CD14-positive monocyte (primary cell): ENCODE measurements around the gene NEBL. TPM values are rescaled to one million over a fixed set of nuclear protein-coding genes. Genes with fewer than 3 reads are reported as not detected.

Experiments
- DNase-seq, 3 donors: peaks; one replicate each; pipeline ENCODE4 v3.0.0-alpha.2; 2011 to 2022
- H2AFZ ChIP-seq: 2 replicates; pipeline ENCODE4 v1.6.0; 2012; ENCODE audit warnings: mild to moderate bottlenecking, low read depth, low read length, inconsistent platforms; ENCODE audit not compliant: insufficient read depth, poor library complexity, severe bottlenecking
- H3K27ac ChIP-seq, 2 donors: 1 replicate in 1 of 2; 2 replicates in 1 of 2; pipeline ENCODE4 v1.5.1; 2012 to 2013; ENCODE audit warnings: low read length in 2 of 2, control low read depth in 1 of 2, inconsistent platforms in 1 of 2, low read depth in 1 of 2, mild to moderate bottlenecking in 1 of 2
- H3K27me3 ChIP-seq, 2 donors: one replicate each; pipeline versions ENCODE4 v1.6.0 to v1.6.1; 2011 to 2013; ENCODE audit warnings: low read length in 2 of 2; ENCODE audit not compliant: control insufficient read depth in 2 of 2, insufficient read depth in 2 of 2
- H3K36me3 ChIP-seq, 2 donors: replicated peaks in 1 of 2; 1 replicate in 1 of 2; 2 replicates in 1 of 2; pipeline versions ENCODE4 v1.5.1 to v1.6.1; 2012 to 2013; ENCODE audit warnings: low read length in 2 of 2, control low read depth in 1 of 2, inconsistent platforms in 1 of 2, mild to moderate bottlenecking in 1 of 2; ENCODE audit not compliant: insufficient read depth in 2 of 2, control insufficient read depth in 1 of 2
- H3K4me1 ChIP-seq, 2 donors: 1 replicate in 1 of 2; 2 replicates in 1 of 2; pipeline versions ENCODE4 v1.5.1 to v1.6.1; 2012 to 2013; ENCODE audit warnings: low read length in 2 of 2, control low read depth in 1 of 2, inconsistent platforms in 1 of 2, mild to moderate bottlenecking in 1 of 2, moderate library complexity in 1 of 2; ENCODE audit not compliant: insufficient read depth in 2 of 2, control insufficient read depth in 1 of 2
- H3K4me2 ChIP-seq: replicated peaks from 2 replicates; pipeline ENCODE3; 2012; ENCODE audit warnings: low read length, moderate library complexity, mild to moderate bottlenecking; ENCODE audit not compliant: poor library complexity, severe bottlenecking; ENCODE audit errors: extremely low read depth
- H3K4me3 ChIP-seq, 3 experiments: fragments of 200-600 bp in 1 of 3; sonication (generic) in 1 of 3; replicated peaks in 1 of 3; 1 replicate in 2 of 3; 2 replicates in 1 of 3; pipeline ENCODE4 v1.5.1; 2011 to 2013; ENCODE audit warnings: low read length in 3 of 3, mild to moderate bottlenecking in 3 of 3, control low read depth in 2 of 3, low read depth in 2 of 3, inconsistent platforms in 1 of 3, moderate library complexity in 1 of 3
- H3K79me2 ChIP-seq: 2 replicates; pipeline ENCODE4 v1.6.0; 2012; ENCODE audit warnings: mild to moderate bottlenecking, control low read depth, inconsistent platforms, low read length, moderate library complexity; ENCODE audit not compliant: insufficient read depth
- H3K9ac ChIP-seq: 2 replicates; pipeline ENCODE4 v1.6.0; 2017; ENCODE audit warnings: low read length, mild to moderate bottlenecking; ENCODE audit not compliant: insufficient read depth, poor library complexity, severe bottlenecking
- H3K9me3 ChIP-seq, 2 donors: replicated peaks in 1 of 2; 1 replicate in 1 of 2; 2 replicates in 1 of 2; pipeline versions ENCODE4 v1.5.1 to v1.6.1; 2012 to 2013; ENCODE audit warnings: low read length in 2 of 2, control low read depth in 1 of 2; ENCODE audit not compliant: control insufficient read depth in 1 of 2, insufficient read depth in 1 of 2
- H4K20me1 ChIP-seq: 2 replicates; pipeline ENCODE4 v1.6.0; 2012; ENCODE audit warnings: mild to moderate bottlenecking, low read length, control low read depth, moderate library complexity; ENCODE audit not compliant: insufficient read depth
- H3K27ac Mint-ChIP-seq, 7 donors: one replicate each; pipeline ENCODE4 v1.8.0; 2020; ENCODE audit warnings: mild to moderate bottlenecking in 7 of 7, mixed read lengths in 7 of 7, moderate library complexity in 6 of 7, inconsistent platforms in 2 of 7
- H3K27me3 Mint-ChIP-seq, 3 donors: one replicate each; pipeline ENCODE4 v1.8.0; 2021 to 2022; ENCODE audit warnings: low read depth in 3 of 3, mild to moderate bottlenecking in 3 of 3, mixed read lengths in 3 of 3, moderate library complexity in 3 of 3, inconsistent platforms in 1 of 3
- H3K36me3 Mint-ChIP-seq, 2 donors: one replicate each; pipeline ENCODE4 v1.8.0; 2020; ENCODE audit warnings: mixed read lengths in 2 of 2, inconsistent platforms in 1 of 2, mild to moderate bottlenecking in 1 of 2
- H3K4me1 Mint-ChIP-seq: one replicate; pipeline ENCODE4 v1.8.0; 2020; ENCODE audit warnings: mild to moderate bottlenecking, mixed read lengths
- H3K4me3 Mint-ChIP-seq, 2 donors: one replicate each; pipeline ENCODE4 v1.8.0; 2020; ENCODE audit warnings: mild to moderate bottlenecking in 2 of 2, mixed read lengths in 2 of 2, moderate library complexity in 1 of 2
- H3K9me3 Mint-ChIP-seq, 7 donors: one replicate each; pipeline ENCODE4 v1.8.0; 2020 to 2022; ENCODE audit warnings: mixed read lengths in 7 of 7, mild to moderate bottlenecking in 6 of 7, moderate library complexity in 6 of 7, inconsistent platforms in 2 of 7
- CTCF ChIP-seq: fragments of 200-600 bp; IDR thresholded peaks from one replicate; pipeline ENCODE4 v1.8.0; 2022; ENCODE audit warnings: antibody characterized with exemption, mild to moderate bottlenecking
- WGBS: methylation state at CpG from one replicate; pipeline ENCODE4 v1.1.5; 2013; ENCODE audit warnings: missing lambda C conversion rate; ENCODE audit not compliant: insufficient coverage; 5-methylcytosine and 5-hydroxymethylcytosine counted together
- intact Hi-C, 2 donors: fragments of 100-400 bp; cut with micrococcal nuclease; formaldehyde crosslinking; loops; one replicate each; pipeline versions ENCODE4 v1.15.0 to v1.15.1; 2023
- polyA plus RNA-seq, 3 donors: library from polyadenylated mRNA; depleted of rRNA in 1 of 3; unstranded in 2 of 3; stranded (reverse) in 1 of 3; fragments of 300-500 nt in 2 of 3; fragments of >200 nt in 1 of 3; fragmentation: Illumina TruSeq in 2 of 3; gene quantifications; 1 replicate in 2 of 3; 2 replicates in 1 of 3; pipeline ENCODE4 v1.2.3, GENCODE V29; 2012 to 2021

The NEBL gene
- polyA plus RNA-seq, 3 donors = 9.7 TPM; not detected in 2

- Histone ChIP-seq H3K27me3 (no peaks in the 10 kb centered on the region), H3K4me1 (no peaks in the 10 kb centered on the region), H3K9ac (no peak overlapping the region), H2AFZ (no peak overlapping the region), H3K9me3 (no peaks in the 10 kb centered on the region), H3K27ac (no peak overlapping the region), H3K4me3 (no peak overlapping the region), H3K36me3 (no peaks in the 10 kb centered on the region), H3K4me2 (no peak overlapping the region), H3K79me2 (no peaks in the 10 kb centered on the region), H4K20me1 (no peaks in the 10 kb centered on the region)
- Mint-ChIP-seq H3K27ac (peak overlapping the region in 1 of 7 donors; percentile 70), H3K4me1 (peaks cover 8% of the 10 kb centered on the region), H3K36me3 (no peaks in the 10 kb centered on the region), H3K4me3 (no peak overlapping the region), H3K27me3 (peaks cover 0 to 4% (median 2%) of the 10 kb centered on the region in 3 donors), H3K9me3 (peaks cover 0 to 2% (median 0%) of the 10 kb centered on the region in 7 donors)
- WGBS = no CpG with 5 or more reads among the region's 2 CpGs
- DNase-seq = no peak
- intact Hi-C loops = no loop called here
- TF ChIP-seq CTCF = no peak
Observed at GRCh38 chr10:20771051-20771450, 126.1 kb downstream of the NEBL start.

- H3K27ac Mint-ChIP-seq = no peak overlapping the region
- intact Hi-C loops = no loop called here
Observed at GRCh38 chr10:20769481-20769880, 127.6 kb downstream of the NEBL start.

More at GRCh38 chr10:20769481-20769880, 127.6 kb downstream of the NEBL start:
- Histone ChIP-seq H3K9ac (no peak overlapping the region), H4K20me1 (no peaks in the 10 kb centered on the region), H3K36me3 (no peaks in the 10 kb centered on the region), H3K9me3 (no peaks in the 10 kb centered on the region), H3K27ac (no peak overlapping the region), H2AFZ (no peak overlapping the region), H3K4me1 (no peaks in the 10 kb centered on the region), H3K27me3 (no peaks in the 10 kb centered on the region), H3K4me2 (no peak overlapping the region), H3K4me3 (no peak overlapping the region), H3K79me2 (no peaks in the 10 kb centered on the region)
- no CpG with 5 or more reads among the region's 3 CpGs for WGBS
- Mint-ChIP-seq H3K27me3 (peaks cover 0 to 4% (median 2%) of the 10 kb centered on the region in 3 donors), H3K9me3 (peaks cover 0 to 2% (median 0%) of the 10 kb centered on the region in 7 donors), H3K4me3 (no peak overlapping the region), H3K36me3 (no peaks in the 10 kb centered on the region), H3K4me1 (peaks cover 7% of the 10 kb centered on the region)
- no peak for DNase-seq
- no peak for TF ChIP-seq CTCF
